Chondrocyte (in vitro differentiated cells): Measurements from ENCODE around the gene ASPM. TPM values are rescaled to one million over a fixed set of nuclear protein-coding genes. Genes with fewer than 3 reads are reported as not detected.

Experiments used
- DNase-seq: peaks from one replicate; pipeline ENCODE4 v3.0.0; 2021; ENCODE audit warnings: mixed read lengths, low spot score
- H3K27ac Mint-ChIP-seq: one replicate; pipeline ENCODE4 v1.8.0; 2021; ENCODE audit warnings: mild to moderate bottlenecking, moderate library complexity, mixed read lengths; ENCODE audit not compliant: unreplicated experiment
- H3K27me3 Mint-ChIP-seq: 2 replicates; pipeline ENCODE4 v1.8.0; 2021; ENCODE audit warnings: low read depth, mixed read lengths
- H3K36me3 Mint-ChIP-seq: 2 replicates; pipeline ENCODE4 v1.8.0; 2021; ENCODE audit warnings: low read depth, mixed read lengths
- H3K4me1 Mint-ChIP-seq: 2 replicates; pipeline ENCODE4 v1.8.0; 2021; ENCODE audit warnings: low read depth, mild to moderate bottlenecking, mixed read lengths
- H3K4me3 Mint-ChIP-seq: one replicate; pipeline ENCODE4 v1.8.0; 2021; ENCODE audit warnings: mild to moderate bottlenecking, moderate library complexity, mixed read lengths; ENCODE audit not compliant: unreplicated experiment
- H3K9me3 Mint-ChIP-seq: 2 replicates; pipeline ENCODE4 v1.8.0; 2021; ENCODE audit warnings: low read depth, mixed read lengths
- total RNA-seq: library from RNA; stranded (reverse); gene quantifications from 3 replicates; pipeline ENCODE4 v1.2.1, GENCODE V29; 2021
- TF ChIP-seq, protein P1 (sequence below): fragments of 200-600 bp; sonication (generic); IDR thresholded peaks from 2 replicates; pipeline ENCODE4 v1.5.0; 2021; ENCODE audit warnings: antibody characterized with exemption, mild to moderate bottlenecking, moderate library complexity

The ASPM gene
- total RNA-seq, 1 donor from 2014 or later = 6.6 TPM

GRCh38 chr1:197083474-197083873, 63.0 kb downstream of the ASPM start:
- Mint-ChIP-seq H3K36me3 (peaks cover 23% of the 10 kb centered on the region), H3K4me3 (no peak overlapping the region), H3K27me3 (peaks cover 1% of the 10 kb centered on the region), H3K4me1 (no peaks in the 10 kb centered on the region), H3K27ac (no peak overlapping the region), H3K9me3 (peaks cover 19% of the 10 kb centered on the region)
- DNase-seq = no peak
- TF ChIP-seq, protein P1, sequence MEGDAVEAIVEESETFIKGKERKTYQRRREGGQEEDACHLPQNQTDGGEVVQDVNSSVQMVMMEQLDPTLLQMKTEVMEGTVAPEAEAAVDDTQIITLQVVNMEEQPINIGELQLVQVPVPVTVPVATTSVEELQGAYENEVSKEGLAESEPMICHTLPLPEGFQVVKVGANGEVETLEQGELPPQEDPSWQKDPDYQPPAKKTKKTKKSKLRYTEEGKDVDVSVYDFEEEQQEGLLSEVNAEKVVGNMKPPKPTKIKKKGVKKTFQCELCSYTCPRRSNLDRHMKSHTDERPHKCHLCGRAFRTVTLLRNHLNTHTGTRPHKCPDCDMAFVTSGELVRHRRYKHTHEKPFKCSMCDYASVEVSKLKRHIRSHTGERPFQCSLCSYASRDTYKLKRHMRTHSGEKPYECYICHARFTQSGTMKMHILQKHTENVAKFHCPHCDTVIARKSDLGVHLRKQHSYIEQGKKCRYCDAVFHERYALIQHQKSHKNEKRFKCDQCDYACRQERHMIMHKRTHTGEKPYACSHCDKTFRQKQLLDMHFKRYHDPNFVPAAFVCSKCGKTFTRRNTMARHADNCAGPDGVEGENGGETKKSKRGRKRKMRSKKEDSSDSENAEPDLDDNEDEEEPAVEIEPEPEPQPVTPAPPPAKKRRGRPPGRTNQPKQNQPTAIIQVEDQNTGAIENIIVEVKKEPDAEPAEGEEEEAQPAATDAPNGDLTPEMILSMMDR = no peak

DNA sequence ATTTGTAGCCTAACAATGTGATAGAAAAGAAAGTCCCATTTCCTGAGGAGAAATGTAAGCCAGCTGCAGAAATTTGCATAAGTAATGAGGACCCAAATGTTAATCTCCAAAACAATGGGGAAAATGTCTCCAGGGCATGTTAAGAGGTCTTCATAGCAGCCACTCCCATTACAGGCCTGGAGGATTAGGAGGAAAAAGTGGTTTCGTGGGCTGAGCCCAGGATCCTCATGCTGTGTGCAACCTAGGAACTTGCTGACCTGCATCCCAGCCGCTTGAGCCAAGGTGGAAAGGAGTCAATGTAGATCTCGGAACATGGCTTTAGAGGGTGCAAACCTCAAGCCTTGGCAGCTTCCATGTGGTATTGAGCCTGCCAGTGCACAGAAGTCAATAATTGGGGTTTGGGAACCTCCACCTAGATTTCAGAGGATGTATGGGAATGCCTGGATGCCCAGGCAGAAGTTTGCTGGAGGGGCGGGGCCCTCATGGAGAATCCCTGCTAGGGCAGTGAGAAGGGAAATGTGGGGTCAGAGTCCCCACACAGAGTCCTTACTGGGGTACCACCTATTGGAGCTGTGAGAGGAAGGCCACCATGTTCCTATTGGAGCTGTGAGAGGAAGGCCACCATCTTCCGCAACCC, 65.2 kb downstream of the ASPM start:
- H3K9me3 Mint-ChIP-seq = peaks cover 19% of the 10 kb centered on the region
- peak; percentile 36 for DNase-seq
- no peak overlapping the region for H3K27ac Mint-ChIP-seq
- H3K4me1 Mint-ChIP-seq = no peaks in the 10 kb centered on the region
- TF ChIP-seq, protein P1 = no peak
- no peak overlapping the region for H3K4me3 Mint-ChIP-seq
- peaks cover 3% of the 10 kb centered on the region for H3K27me3 Mint-ChIP-seq
- H3K36me3 Mint-ChIP-seq = peaks cover 23% of the 10 kb centered on the region

DNA sequence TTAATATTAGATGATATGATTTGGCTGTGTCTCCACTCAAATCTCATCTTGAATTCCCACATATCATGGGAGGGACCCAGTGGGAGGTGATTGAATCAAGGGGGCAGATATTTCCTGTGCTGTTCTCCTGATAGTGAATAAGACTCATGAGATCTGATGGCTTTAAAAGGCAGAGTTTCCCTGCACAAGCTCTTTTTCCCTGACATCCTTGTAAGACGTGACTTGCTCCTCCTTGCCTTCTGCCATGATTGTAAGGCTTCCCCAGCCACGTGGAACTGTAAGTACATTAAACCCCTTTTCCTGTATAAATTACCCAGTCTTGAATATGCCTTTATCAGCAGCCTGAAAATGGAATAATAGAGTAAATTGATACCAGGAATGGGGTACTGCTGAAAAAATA, 66.1 kb downstream of the ASPM start:
- Mint-ChIP-seq H3K27ac (no peak overlapping the region), H3K9me3 (peaks cover 21% of the 10 kb centered on the region), H3K4me1 (no peaks in the 10 kb centered on the region), H3K36me3 (peaks cover 19% of the 10 kb centered on the region), H3K4me3 (no peak overlapping the region), H3K27me3 (peaks cover 3% of the 10 kb centered on the region)
- DNase-seq = no peak
- TF ChIP-seq, protein P1 = no peak

DNA sequence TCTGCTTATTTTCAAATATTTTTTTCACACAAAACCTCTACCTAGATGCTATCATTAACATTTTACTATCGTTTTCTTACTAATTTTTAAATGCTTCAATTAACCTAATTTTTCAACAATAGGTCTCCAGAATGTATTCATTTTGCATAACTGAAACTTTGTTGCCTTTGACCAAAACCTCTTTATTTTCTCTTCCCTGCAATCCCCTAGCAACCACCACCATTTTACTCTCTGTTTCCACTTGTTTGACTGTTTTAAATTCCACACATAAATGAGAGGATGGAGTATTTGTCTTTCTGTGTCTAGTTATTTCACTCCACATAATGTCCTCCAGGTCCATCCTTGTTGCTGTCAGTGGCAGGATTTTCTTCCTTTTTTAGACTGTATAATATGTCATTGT, 69.9 kb downstream of the ASPM start:
- H3K27ac Mint-ChIP-seq = no peak overlapping the region
- DNase-seq = no peak
- H3K9me3 Mint-ChIP-seq = peaks cover 16% of the 10 kb centered on the region
- H3K4me3 Mint-ChIP-seq = no peak overlapping the region
- peaks cover 3% of the 10 kb centered on the region for H3K27me3 Mint-ChIP-seq
- peaks cover 5% of the 10 kb centered on the region for H3K36me3 Mint-ChIP-seq
- TF ChIP-seq, protein P1 = no peak
- H3K4me1 Mint-ChIP-seq = no peaks in the 10 kb centered on the region

DNA sequence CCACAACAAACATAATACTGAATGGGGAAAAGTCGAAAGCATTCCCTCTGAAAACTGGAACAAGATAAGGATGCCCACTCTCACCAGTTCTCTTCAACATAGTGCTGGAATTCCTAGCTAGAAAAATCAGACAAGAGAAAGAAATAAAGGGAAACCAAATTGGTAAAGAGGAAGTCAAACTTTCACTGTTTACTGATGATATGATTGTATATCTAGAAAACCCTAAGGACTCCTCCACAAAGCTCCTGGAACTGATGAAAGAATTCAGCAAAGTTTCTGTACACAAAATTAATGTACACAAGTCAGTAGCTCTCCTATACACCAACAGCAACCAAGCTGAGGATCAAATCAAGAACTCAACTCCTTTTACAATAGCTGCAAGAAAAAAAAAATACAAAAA, 72.5 kb downstream of the ASPM start:
- no peaks in the 10 kb centered on the region for H3K36me3 Mint-ChIP-seq
- H3K4me3 Mint-ChIP-seq = no peak overlapping the region
- H3K27me3 Mint-ChIP-seq = peaks cover 3% of the 10 kb centered on the region
- TF ChIP-seq, protein P1 = no peak
- DNase-seq = no peak
- H3K27ac Mint-ChIP-seq = no peak overlapping the region
- H3K9me3 Mint-ChIP-seq = peaks cover 11% of the 10 kb centered on the region
- H3K4me1 Mint-ChIP-seq = no peaks in the 10 kb centered on the region
